Measurements from ENCODE around the gene RAPGEF4. TPM values are rescaled to one million over a fixed set of nuclear protein-coding genes. Genes with fewer than 3 reads are reported as not detected.

The RAPGEF4 gene
- total RNA-seq, 3 donors from 2014 or later = 1.2 to 2.8 (median 2.2) TPM

GRCh38 chr2:172819943-172820342 is 84.3 kb downstream of the RAPGEF4 start:
- intact Hi-C loops (cut with DNase I, micrococcal nuclease) = no loop called here
- ATAC-seq = no peak
- no peaks in the 10 kb centered on the region for H3K36me3 ChIP-seq (ENCODE audit: low read depth)
- DNase-seq = no peak
- H3K4me1 ChIP-seq (ENCODE audit: low read depth) = no peaks in the 10 kb centered on the region
- no peak for TF ChIP-seq CTCF (IDR thresholded peaks at IDR 0.05)
- H3K9me3 ChIP-seq = no peaks in the 10 kb centered on the region
- no peak overlapping the region for H3K4me3 ChIP-seq

- intact Hi-C loops (cut with DNase I, micrococcal nuclease) = no loop called here
- no peak overlapping the region for H3K4me3 ChIP-seq
- H3K9me3 ChIP-seq = no peaks in the 10 kb centered on the region
- no peak for TF ChIP-seq CTCF (IDR thresholded peaks at IDR 0.05)
- no peaks in the 10 kb centered on the region for H3K36me3 ChIP-seq (ENCODE audit: low read depth)
- DNase-seq (no peak), ATAC-seq (no peak)
- no peaks in the 10 kb centered on the region for H3K4me1 ChIP-seq (ENCODE audit: low read depth)
Observed at GRCh38 chr2:172821370-172822338, 86.0 kb downstream of the RAPGEF4 start.

GRCh38 chr2:172822585-172822984 is 86.9 kb downstream of the RAPGEF4 start:
- intact Hi-C loops (cut with DNase I, micrococcal nuclease) = no loop called here
- ATAC-seq = no peak

DNA sequence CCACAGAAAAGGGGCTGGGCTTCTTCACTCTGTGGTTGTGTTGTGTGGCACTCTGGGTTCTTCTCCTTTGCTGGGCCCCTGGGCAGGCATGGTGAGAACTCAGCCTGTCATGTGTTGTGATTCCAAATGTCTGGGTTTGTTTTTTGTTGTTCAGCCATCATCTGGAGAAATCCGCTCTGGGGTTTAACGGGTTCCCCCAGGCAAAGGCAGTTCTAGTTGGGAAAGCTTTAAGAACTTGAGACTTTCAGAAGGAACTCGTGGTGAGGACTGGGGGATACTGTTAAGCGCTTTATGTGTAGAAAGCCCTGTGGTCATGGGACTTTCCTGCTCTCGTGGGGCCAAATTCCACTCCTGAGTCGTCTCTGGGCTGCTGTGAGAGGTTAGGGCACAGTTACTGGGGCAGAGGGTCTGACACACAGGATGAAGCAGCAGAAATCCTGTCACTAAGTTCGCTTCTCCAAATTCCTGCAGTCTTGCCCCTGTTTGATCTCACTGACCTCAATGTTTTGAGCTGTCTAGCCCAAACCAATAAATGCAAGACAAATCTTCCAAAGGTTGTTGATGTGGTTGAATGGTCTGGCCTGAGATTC is 87.7 kb downstream of the RAPGEF4 start:
- no peak for ATAC-seq
- intact Hi-C loops (cut with DNase I, micrococcal nuclease) = no loop called here
- H3K4me3 ChIP-seq = no peak overlapping the region

More at GRCh38 chr2:172822585-172822984, 86.9 kb downstream of the RAPGEF4 start:
- Histone ChIP-seq H3K4me3 (no peak overlapping the region), H3K9me3 (no peaks in the 10 kb centered on the region), H3K4me1 (ENCODE audit: low read depth) (no peaks in the 10 kb centered on the region), H3K36me3 (ENCODE audit: low read depth) (no peaks in the 10 kb centered on the region)
- no peak for TF ChIP-seq CTCF (IDR thresholded peaks at IDR 0.05)
- DNase-seq = no peak

DNA sequence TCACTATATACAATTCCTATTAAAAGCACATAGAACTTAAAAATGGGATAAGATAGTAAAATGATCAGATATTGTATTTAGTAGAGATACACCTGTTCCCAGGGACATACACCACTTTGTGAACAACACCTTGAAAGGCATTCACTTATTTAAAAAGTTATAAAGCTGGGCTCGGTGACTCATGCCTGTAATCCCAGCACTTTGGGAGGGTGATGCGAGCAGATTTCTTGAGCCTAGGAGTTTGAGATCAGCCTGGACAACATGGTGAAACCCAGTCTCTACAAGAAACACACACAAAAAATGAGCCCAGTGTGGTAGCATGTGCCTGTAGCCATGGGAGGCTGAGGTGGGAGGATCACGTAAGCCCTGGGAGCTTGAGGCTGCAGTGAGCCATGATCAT is 90.9 kb downstream of the RAPGEF4 start:
- intact Hi-C loops (cut with DNase I, micrococcal nuclease) = no loop called here
- DNase-seq (no peak), ATAC-seq (no peak)

More for the DNA sequence above, 87.7 kb downstream of the RAPGEF4 start:
- TF ChIP-seq CTCF (IDR thresholded peaks at IDR 0.05) = no peak
- no peaks in the 10 kb centered on the region for H3K4me1 ChIP-seq (ENCODE audit: low read depth)
- no peaks in the 10 kb centered on the region for H3K9me3 ChIP-seq
- DNase-seq = no peak
- H3K36me3 ChIP-seq (ENCODE audit: low read depth) = no peaks in the 10 kb centered on the region

More for the DNA sequence above, 90.9 kb downstream of the RAPGEF4 start:
- H3K4me3 ChIP-seq = no peak overlapping the region
- H3K36me3 ChIP-seq (ENCODE audit: low read depth) = no peaks in the 10 kb centered on the region
- TF ChIP-seq CTCF (IDR thresholded peaks at IDR 0.05) = no peak
- H3K4me1 ChIP-seq (ENCODE audit: low read depth) = no peaks in the 10 kb centered on the region
- no peaks in the 10 kb centered on the region for H3K9me3 ChIP-seq

Measured in mucosa of descending colon (tissue), 3 donors.